Activated naive CD8-positive, alpha-beta T cell treated with anti-CD3 and anti-CD28 coated beads for 36 hours (primary cell): ENCODE data around the gene ITGA5. TPM values are rescaled to one million over a fixed set of nuclear protein-coding genes. Genes with fewer than 3 reads are reported as not detected.

ENCODE experiments used
- DNase-seq: peaks from one replicate; pipeline ENCODE4 v3.0.0; 2021
- H3K27ac Mint-ChIP-seq: one replicate; pipeline ENCODE4 v1.8.0; 2022; ENCODE audit warnings: mild to moderate bottlenecking, moderate library complexity, mixed read lengths
- H3K27me3 Mint-ChIP-seq: one replicate; pipeline ENCODE4 v1.8.0; 2022; ENCODE audit warnings: mild to moderate bottlenecking, mixed read lengths
- H3K36me3 Mint-ChIP-seq: one replicate; pipeline ENCODE4 v1.8.0; 2021; ENCODE audit warnings: mild to moderate bottlenecking, mixed read lengths
- H3K4me1 Mint-ChIP-seq: one replicate; pipeline ENCODE4 v1.8.0; 2021; ENCODE audit warnings: mixed read lengths
- H3K4me3 Mint-ChIP-seq: one replicate; pipeline ENCODE4 v1.8.0; 2022; ENCODE audit warnings: mild to moderate bottlenecking, moderate library complexity, mixed read lengths
- H3K9me3 Mint-ChIP-seq: one replicate; pipeline ENCODE4 v1.8.0; 2022; ENCODE audit warnings: mixed read lengths
- total RNA-seq, 2 experiments: library from RNA; stranded (reverse); gene quantifications; one replicate each; pipeline ENCODE4 v1.2.3, GENCODE V29; 2021

The ITGA5 gene
- total RNA-seq, 2 experiments from 2014 or later: 18.3 to 20.1 TPM

GRCh38 chr12:54390668-54391551, 28.2 kb downstream of the ITGA5 start:
- peaks cover 30% of the 10 kb centered on the region for H3K4me1 Mint-ChIP-seq
- H3K27ac Mint-ChIP-seq: peak overlapping the region; percentile 26
- H3K4me3 Mint-ChIP-seq: peak overlapping the region; percentile 75
- peak; percentile 78 for DNase-seq
- H3K9me3 Mint-ChIP-seq: no peaks in the 10 kb centered on the region
- H3K27me3 Mint-ChIP-seq: no peaks in the 10 kb centered on the region
- peaks cover 3% of the 10 kb centered on the region for H3K36me3 Mint-ChIP-seq

GRCh38 chr12:54390176-54390667, 28.8 kb downstream of the ITGA5 start:
- Mint-ChIP-seq H3K27ac (no peak overlapping the region), H3K27me3 (no peaks in the 10 kb centered on the region), H3K4me1 (peaks cover 30% of the 10 kb centered on the region), H3K9me3 (no peaks in the 10 kb centered on the region), H3K36me3 (peaks cover 3% of the 10 kb centered on the region), H3K4me3 (peak overlapping the region; percentile 18)
- DNase-seq: no peak

GRCh38 chr12:54389607-54390175, 29.4 kb downstream of the ITGA5 start:
- H3K9me3 Mint-ChIP-seq: no peaks in the 10 kb centered on the region
- H3K27ac Mint-ChIP-seq: no peak overlapping the region
- H3K4me1 Mint-ChIP-seq: peaks cover 29% of the 10 kb centered on the region
- peaks cover 3% of the 10 kb centered on the region for H3K36me3 Mint-ChIP-seq
- peak overlapping the region; percentile 18 for H3K4me3 Mint-ChIP-seq
- H3K27me3 Mint-ChIP-seq: no peaks in the 10 kb centered on the region
- DNase-seq: no peak

GRCh38 chr12:54389134-54389508, 29.9 kb downstream of the ITGA5 start:
- peaks cover 3% of the 10 kb centered on the region for H3K36me3 Mint-ChIP-seq
- no peak for DNase-seq
- no peak overlapping the region for H3K27ac Mint-ChIP-seq
- H3K27me3 Mint-ChIP-seq: no peaks in the 10 kb centered on the region
- H3K4me3 Mint-ChIP-seq: no peak overlapping the region
- no peaks in the 10 kb centered on the region for H3K9me3 Mint-ChIP-seq
- peaks cover 24% of the 10 kb centered on the region for H3K4me1 Mint-ChIP-seq

- no peak overlapping the region for H3K4me3 Mint-ChIP-seq
- no peaks in the 10 kb centered on the region for H3K27me3 Mint-ChIP-seq
- no peak overlapping the region for H3K27ac Mint-ChIP-seq
- H3K9me3 Mint-ChIP-seq: no peaks in the 10 kb centered on the region
- peaks cover 18% of the 10 kb centered on the region for H3K4me1 Mint-ChIP-seq
- H3K36me3 Mint-ChIP-seq: peaks cover 3% of the 10 kb centered on the region
- no peak for DNase-seq
These were observed 30.6 kb downstream of the ITGA5 start for GRCh38 chr12:54388237-54389133.

GRCh38 chr12:54387114-54387467, 32.0 kb downstream of the ITGA5 start:
- Mint-ChIP-seq H3K9me3 (no peaks in the 10 kb centered on the region), H3K27me3 (no peaks in the 10 kb centered on the region), H3K4me1 (peaks cover 17% of the 10 kb centered on the region), H3K36me3 (peaks cover 2% of the 10 kb centered on the region), H3K27ac (peak overlapping the region; percentile 6), H3K4me3 (no peak overlapping the region)
- DNase-seq: no peak

GRCh38 chr12:54386403-54387113, 32.5 kb downstream of the ITGA5 start:
- Mint-ChIP-seq H3K4me1 (peaks cover 13% of the 10 kb centered on the region), H3K27ac (peak overlapping the region; percentile 6), H3K27me3 (no peaks in the 10 kb centered on the region), H3K4me3 (no peak overlapping the region), H3K36me3 (no peaks in the 10 kb centered on the region), H3K9me3 (no peaks in the 10 kb centered on the region)
- no peak for DNase-seq

GRCh38 chr12:54385251-54385914, 33.7 kb downstream of the ITGA5 start:
- DNase-seq: no peak
- Mint-ChIP-seq H3K4me1 (peaks cover 13% of the 10 kb centered on the region), H3K27me3 (no peaks in the 10 kb centered on the region), H3K9me3 (no peaks in the 10 kb centered on the region), H3K4me3 (no peak overlapping the region), H3K36me3 (no peaks in the 10 kb centered on the region), H3K27ac (no peak overlapping the region)

- Mint-ChIP-seq H3K36me3 (no peaks in the 10 kb centered on the region), H3K4me3 (no peak within 1 kb of the TSS), H3K27ac (no peak within 1 kb of the TSS), H3K27me3 (no peaks in the 10 kb centered on the region), H3K4me1 (peaks cover 9% of the 10 kb centered on the region), H3K9me3 (no peaks in the 10 kb centered on the region)
- no peak for DNase-seq
These were observed 34.5 kb downstream of the ITGA5 start, which contains the start of gene ZNF385A for GRCh38 chr12:54384591-54385041. Gene ZNF385A, minus strand, starts transcription at chr12:54384733. Its CDS starts 219 bp downstream, at chr12:54384514.

GRCh38 chr12:54383041-54383609, 35.9 kb downstream of the ITGA5 start:
- Mint-ChIP-seq H3K27me3 (no peaks in the 10 kb centered on the region), H3K4me1 (peaks cover 8% of the 10 kb centered on the region), H3K4me3 (no peak overlapping the region), H3K27ac (peak overlapping the region; percentile 2), H3K9me3 (no peaks in the 10 kb centered on the region), H3K36me3 (no peaks in the 10 kb centered on the region)
- no peak for DNase-seq

- Mint-ChIP-seq H3K27ac (no peak overlapping the region), H3K27me3 (no peaks in the 10 kb centered on the region), H3K4me3 (no peak overlapping the region), H3K4me1 (peaks cover 4% of the 10 kb centered on the region), H3K36me3 (no peaks in the 10 kb centered on the region), H3K9me3 (no peaks in the 10 kb centered on the region)
- DNase-seq: no peak
These were observed 37.9 kb downstream of the ITGA5 start for GRCh38 chr12:54381136-54381535.

- Mint-ChIP-seq H3K36me3 (no peaks in the 10 kb centered on the region), H3K27ac (no peak overlapping the region), H3K9me3 (no peaks in the 10 kb centered on the region), H3K4me3 (peak overlapping the region; percentile 35), H3K27me3 (no peaks in the 10 kb centered on the region), H3K4me1 (peaks cover 4% of the 10 kb centered on the region)
- peak; percentile 90 for DNase-seq
These were observed 39.5 kb downstream of the ITGA5 start for GRCh38 chr12:54379398-54380201.

- DNase-seq: no peak
- no peak overlapping the region for H3K27ac Mint-ChIP-seq
- no peaks in the 10 kb centered on the region for H3K27me3 Mint-ChIP-seq
- H3K4me1 Mint-ChIP-seq: peaks cover 7% of the 10 kb centered on the region
- no peaks in the 10 kb centered on the region for H3K36me3 Mint-ChIP-seq
- peak overlapping the region; percentile 27 for H3K4me3 Mint-ChIP-seq
- no peaks in the 10 kb centered on the region for H3K9me3 Mint-ChIP-seq
These were observed 40.2 kb downstream of the ITGA5 start for GRCh38 chr12:54378796-54379397.
